Activated B cell treated with CpG ODN at 0.5 μM for 24 hours (primary cell): ENCODE measurements around the gene EEF1AKMT2. TPM values are rescaled to one million over a fixed set of nuclear protein-coding genes. Genes with fewer than 3 reads are reported as not detected.
"Not testable (repeated sequence)": the region's sequence is repeated elsewhere in the genome, so short reads cannot be mapped to it uniquely, and the experiment has no call there.

Source experiments
- ATAC-seq: fragments of 200-7000 bp; cut with Tn5 transposase; one replicate; pipeline ENCODE4 v1.10.0; 2021; ENCODE audit warnings: low read depth, mild to moderate bottlenecking, moderate library complexity
- CTCF ChIA-PET: fragments of 350-600 bp; sonication (Branson Sonifier 250); formaldehyde crosslinking; loops from one replicate; lab custom pipeline; 2021; ENCODE audit warnings: antibody characterized with exemption; lab: Charles Lee
- POLR2A ChIA-PET: fragments of 350-600 bp; sonication (Branson Sonifier 250); formaldehyde crosslinking; loops from one replicate; lab custom pipeline; 2021; ENCODE audit warnings: antibody characterized with exemption; lab: Charles Lee
- DNase-seq: peaks from one replicate; pipeline ENCODE4 v3.0.0; 2022
- H3K27ac Mint-ChIP-seq: one replicate; pipeline ENCODE4 v1.8.0; 2020; ENCODE audit warnings: mixed read lengths
- H3K27me3 Mint-ChIP-seq: one replicate; pipeline ENCODE4 v1.8.0; 2021; ENCODE audit warnings: mixed read lengths
- H3K36me3 Mint-ChIP-seq: one replicate; pipeline ENCODE4 v1.8.0; 2021; ENCODE audit warnings: low read depth, mixed read lengths
- H3K4me1 Mint-ChIP-seq: one replicate; pipeline ENCODE4 v1.8.0; 2021; ENCODE audit warnings: mixed read lengths
- H3K4me3 Mint-ChIP-seq: one replicate; pipeline ENCODE4 v1.8.0; 2020; ENCODE audit warnings: mild to moderate bottlenecking, mixed read lengths
- H3K9me3 Mint-ChIP-seq: one replicate; pipeline ENCODE4 v1.8.0; 2020; ENCODE audit warnings: mixed read lengths
- intact Hi-C: fragments of 100-400 bp; cut with micrococcal nuclease; formaldehyde crosslinking; loops from one replicate; pipeline ENCODE4 v1.15.1; 2024
- total RNA-seq: library from RNA; stranded (reverse); gene quantifications from 2 replicates; pipeline ENCODE4 v1.2.3, GENCODE V29; 2022
- TF ChIP-seq, protein P1 (sequence below): fragments of 200-600 bp; IDR thresholded peaks from one replicate; pipeline ENCODE4 v1.8.0; 2022; ENCODE audit warnings: antibody characterized with exemption, mild to moderate bottlenecking

Gene EEF1AKMT2
- total RNA-seq, 1 donor from 2014 or later, result 16.5 TPM

DNA sequence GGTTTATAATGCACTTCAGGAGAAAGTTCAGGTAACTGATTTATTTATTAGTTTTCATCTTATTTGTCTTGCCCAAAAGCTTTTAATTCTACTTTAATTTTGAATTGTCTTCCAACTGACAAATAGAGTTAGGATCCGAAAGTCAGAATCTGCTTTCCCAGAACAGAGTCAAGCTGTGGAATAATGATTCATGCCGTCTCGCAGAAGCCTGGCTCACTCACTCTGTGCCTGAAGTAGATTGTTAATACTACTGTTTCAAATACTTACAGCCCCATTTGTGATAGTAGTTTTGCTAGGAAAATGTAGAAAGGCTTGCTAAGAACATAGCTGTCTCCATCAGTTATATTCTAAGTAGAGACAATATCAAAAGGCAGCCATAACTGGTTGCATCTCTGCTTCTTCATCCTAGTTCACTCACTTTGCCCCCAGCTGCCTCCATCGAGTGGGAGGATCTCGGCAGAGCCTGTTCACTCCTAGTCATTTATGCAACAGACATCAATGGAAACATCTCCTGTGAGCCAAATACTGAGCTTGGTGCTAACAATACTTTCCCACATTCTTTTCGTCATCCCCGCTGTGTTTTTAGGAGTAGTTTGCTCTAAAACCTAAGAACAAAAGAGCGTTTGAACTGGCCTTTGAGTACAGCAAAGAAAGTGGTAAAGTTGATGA lies 37.9 kb upstream of the EEF1AKMT2 start:
- ChIA-PET CTCF (interaction anchor here (0.9 to 1.2 kb wide), 2 partner anchors 296 to 299 kb away, joined by 4 to 5 read pairs; no protein-coding TSS in a partner anchor), POLR2A (no interaction called here)
- no peak overlapping the region for H3K27ac Mint-ChIP-seq
- H3K27me3 Mint-ChIP-seq, result no peaks in the 10 kb centered on the region
- TF ChIP-seq, protein P1, sequence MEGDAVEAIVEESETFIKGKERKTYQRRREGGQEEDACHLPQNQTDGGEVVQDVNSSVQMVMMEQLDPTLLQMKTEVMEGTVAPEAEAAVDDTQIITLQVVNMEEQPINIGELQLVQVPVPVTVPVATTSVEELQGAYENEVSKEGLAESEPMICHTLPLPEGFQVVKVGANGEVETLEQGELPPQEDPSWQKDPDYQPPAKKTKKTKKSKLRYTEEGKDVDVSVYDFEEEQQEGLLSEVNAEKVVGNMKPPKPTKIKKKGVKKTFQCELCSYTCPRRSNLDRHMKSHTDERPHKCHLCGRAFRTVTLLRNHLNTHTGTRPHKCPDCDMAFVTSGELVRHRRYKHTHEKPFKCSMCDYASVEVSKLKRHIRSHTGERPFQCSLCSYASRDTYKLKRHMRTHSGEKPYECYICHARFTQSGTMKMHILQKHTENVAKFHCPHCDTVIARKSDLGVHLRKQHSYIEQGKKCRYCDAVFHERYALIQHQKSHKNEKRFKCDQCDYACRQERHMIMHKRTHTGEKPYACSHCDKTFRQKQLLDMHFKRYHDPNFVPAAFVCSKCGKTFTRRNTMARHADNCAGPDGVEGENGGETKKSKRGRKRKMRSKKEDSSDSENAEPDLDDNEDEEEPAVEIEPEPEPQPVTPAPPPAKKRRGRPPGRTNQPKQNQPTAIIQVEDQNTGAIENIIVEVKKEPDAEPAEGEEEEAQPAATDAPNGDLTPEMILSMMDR, result no peak
- intact Hi-C loops, result loop anchor here (10.0 kb wide), 1 partner anchor 835 kb away; no protein-coding TSS in a partner anchor
- peaks cover 70% of the 10 kb centered on the region for H3K36me3 Mint-ChIP-seq
- ATAC-seq (no peak), DNase-seq (no peak)
- H3K9me3 Mint-ChIP-seq, result no peaks in the 10 kb centered on the region
- no peaks in the 10 kb centered on the region for H3K4me1 Mint-ChIP-seq
- H3K4me3 Mint-ChIP-seq, result no peak overlapping the region

DNA sequence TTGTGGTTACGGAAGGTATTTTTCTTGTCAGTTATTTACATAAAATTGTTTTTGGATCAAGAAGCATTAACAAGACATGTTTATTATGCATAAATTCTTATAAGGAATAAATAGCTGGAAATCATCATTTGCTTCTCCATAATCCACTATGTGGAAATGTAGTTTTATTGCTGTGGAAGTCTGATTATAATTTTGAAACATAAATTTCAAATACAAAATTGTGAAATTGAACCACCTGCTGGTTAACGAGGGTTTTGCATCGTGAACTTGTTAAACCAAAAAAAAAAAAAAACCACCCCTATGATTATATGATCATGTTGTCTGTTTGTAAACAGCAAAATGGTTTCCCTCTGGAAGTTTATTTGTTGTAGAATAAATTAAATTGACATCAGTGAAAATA lies 35.8 kb upstream of the EEF1AKMT2 start:
- intact Hi-C loops, result loop anchor here (1.0 to 2.0 kb wide), 2 partner anchors 83 to 297 kb away; partner anchors contain the start of gene FAM53B
- ATAC-seq (no peak), DNase-seq (no peak)
- Mint-ChIP-seq H3K4me3 (no peak overlapping the region), H3K9me3 (no peaks in the 10 kb centered on the region), H3K36me3 (peaks cover 67% of the 10 kb centered on the region), H3K4me1 (no peaks in the 10 kb centered on the region), H3K27ac (no peak overlapping the region), H3K27me3 (no peaks in the 10 kb centered on the region)
- ChIA-PET POLR2A (interaction anchor here (0.7 to 0.8 kb wide), 2 partner anchors 301 to 861 kb away, joined by 8 read pairs; no protein-coding TSS in a partner anchor), CTCF (interaction anchor here (0.7 to 2.4 kb wide), 5 partner anchors 9 to 438 kb away, joined by 3 to 5 read pairs (median 4); no protein-coding TSS in a partner anchor)
- TF ChIP-seq, protein P1, result no peak

DNA sequence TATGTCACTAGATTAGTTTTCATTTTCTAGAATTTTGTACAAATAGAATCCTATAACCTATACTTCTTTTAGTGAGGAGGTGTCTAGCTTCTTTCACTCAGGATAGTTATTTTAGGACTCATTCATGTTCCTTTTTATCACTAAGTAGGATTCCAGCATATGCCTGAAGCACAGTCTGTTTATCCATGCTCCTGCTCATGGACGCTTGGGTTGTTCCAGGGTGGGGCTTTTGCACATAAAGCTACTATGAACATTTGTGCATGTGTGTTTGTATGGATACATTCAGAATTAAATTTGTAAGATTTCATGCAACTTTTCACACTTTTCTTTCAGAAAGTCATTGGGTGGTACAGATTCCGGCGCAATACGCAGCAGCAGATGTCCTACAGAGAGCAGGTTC lies 34.6 kb upstream of the EEF1AKMT2 start:
- ATAC-seq (no peak), DNase-seq (no peak)
- H3K27ac Mint-ChIP-seq, result no peak overlapping the region
- CTCF ChIA-PET, result interaction anchor here (0.6 to 2.4 kb wide), 4 partner anchors 79 to 296 kb away, joined by 3 to 5 read pairs (median 4); no protein-coding TSS in a partner anchor
- no peaks in the 10 kb centered on the region for H3K27me3 Mint-ChIP-seq
- POLR2A ChIA-PET, result interaction anchor here (0.7 to 0.8 kb wide), 3 partner anchors 12 to 601 kb away, joined by 3 to 6 read pairs (median 3); no protein-coding TSS in a partner anchor
- TF ChIP-seq, protein P1, result no peak
- no peak overlapping the region for H3K4me3 Mint-ChIP-seq
- H3K9me3 Mint-ChIP-seq, result no peaks in the 10 kb centered on the region
- H3K4me1 Mint-ChIP-seq, result no peaks in the 10 kb centered on the region
- intact Hi-C loops, result loop anchor here (2.0 kb wide), 1 partner anchor 81 kb away; the partner anchor contains the start of gene FAM53B
- H3K36me3 Mint-ChIP-seq, result peaks cover 66% of the 10 kb centered on the region

DNA sequence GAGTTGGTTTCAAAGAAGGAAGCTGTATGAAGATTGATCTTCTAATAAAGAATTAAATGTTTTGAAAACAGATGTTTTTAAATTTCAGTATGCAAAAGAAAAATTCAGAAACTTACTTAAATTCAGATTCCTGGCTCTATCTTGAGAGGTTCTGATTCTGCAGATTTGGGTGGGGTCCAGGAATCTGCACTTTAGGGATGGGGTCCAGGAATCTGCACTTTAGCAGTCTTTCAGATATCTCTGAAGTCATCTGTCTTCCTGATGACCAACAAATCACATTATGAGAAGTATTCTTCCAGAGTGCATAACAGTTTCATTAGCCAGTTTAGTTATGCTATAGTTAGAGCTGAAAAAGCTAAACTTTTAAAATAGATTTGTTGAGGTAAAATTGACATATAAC lies 34.0 kb upstream of the EEF1AKMT2 start:
- CTCF ChIA-PET, result interaction anchor here (1.1 to 2.4 kb wide), 3 partner anchors 78 to 296 kb away, joined by 3 to 5 read pairs (median 5); no protein-coding TSS in a partner anchor
- Mint-ChIP-seq H3K4me3 (no peak overlapping the region), H3K27me3 (no peaks in the 10 kb centered on the region), H3K36me3 (peaks cover 63% of the 10 kb centered on the region), H3K9me3 (no peaks in the 10 kb centered on the region), H3K27ac (no peak overlapping the region), H3K4me1 (no peaks in the 10 kb centered on the region)
- no peak for ATAC-seq
- TF ChIP-seq, protein P1, result no peak
- intact Hi-C loops, result loop anchor here (2.0 kb wide), 1 partner anchor 81 kb away; the partner anchor contains the start of gene FAM53B
- DNase-seq, result no peak
- POLR2A ChIA-PET, result interaction anchor here (0.8 kb wide), 1 partner anchor 12 kb away, joined by 3 read pairs; no protein-coding TSS in a partner anchor

DNA sequence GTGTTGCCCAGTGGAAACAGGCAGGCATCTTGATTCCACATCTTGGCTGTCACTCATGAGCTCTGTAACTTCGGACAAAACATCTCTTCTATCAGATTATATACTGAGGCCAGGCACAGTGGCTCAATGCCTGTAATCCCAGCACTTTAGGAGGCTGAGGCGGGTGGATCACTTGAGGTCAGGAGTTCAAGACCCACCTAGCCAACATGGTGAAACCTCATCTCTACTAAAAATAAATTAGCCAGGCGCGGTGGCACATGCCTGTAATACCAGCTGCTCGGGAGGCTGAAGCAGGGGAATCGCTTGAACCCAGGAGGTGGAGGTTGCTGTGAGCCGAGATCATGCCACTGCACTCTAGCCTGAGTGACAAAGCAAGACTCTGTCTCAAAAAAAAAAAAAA lies 33.2 kb upstream of the EEF1AKMT2 start:
- H3K4me3 Mint-ChIP-seq, DNase-seq, H3K27ac Mint-ChIP-seq, POLR2A ChIA-PET, ATAC-seq, H3K27me3 Mint-ChIP-seq, H3K9me3 Mint-ChIP-seq, H3K4me1 Mint-ChIP-seq, intact Hi-C loops: not testable (repeated sequence)
- peaks cover 63% of the 10 kb centered on the region for H3K36me3 Mint-ChIP-seq
- CTCF ChIA-PET, result interaction anchor here (1.4 kb wide), 1 partner anchor 59 kb away, joined by 3 read pairs; no protein-coding TSS in a partner anchor
